GM19025 (cell line): Measurements from ENCODE around the gene PKDREJ.
"Not testable (repeated sequence)": the region's sequence is repeated elsewhere in the genome, so short reads cannot be mapped to it uniquely, and the experiment has no call there.

Source experiments
- ATAC-seq: cut with Tn5 transposase; IDR thresholded peaks from one replicate; pipeline ENCODE4 v1.9.1; 2021; ENCODE audit warnings: mild to moderate bottlenecking, low read depth, moderate library complexity; ENCODE audit not compliant: unreplicated experiment

The PKDREJ gene

DNA sequence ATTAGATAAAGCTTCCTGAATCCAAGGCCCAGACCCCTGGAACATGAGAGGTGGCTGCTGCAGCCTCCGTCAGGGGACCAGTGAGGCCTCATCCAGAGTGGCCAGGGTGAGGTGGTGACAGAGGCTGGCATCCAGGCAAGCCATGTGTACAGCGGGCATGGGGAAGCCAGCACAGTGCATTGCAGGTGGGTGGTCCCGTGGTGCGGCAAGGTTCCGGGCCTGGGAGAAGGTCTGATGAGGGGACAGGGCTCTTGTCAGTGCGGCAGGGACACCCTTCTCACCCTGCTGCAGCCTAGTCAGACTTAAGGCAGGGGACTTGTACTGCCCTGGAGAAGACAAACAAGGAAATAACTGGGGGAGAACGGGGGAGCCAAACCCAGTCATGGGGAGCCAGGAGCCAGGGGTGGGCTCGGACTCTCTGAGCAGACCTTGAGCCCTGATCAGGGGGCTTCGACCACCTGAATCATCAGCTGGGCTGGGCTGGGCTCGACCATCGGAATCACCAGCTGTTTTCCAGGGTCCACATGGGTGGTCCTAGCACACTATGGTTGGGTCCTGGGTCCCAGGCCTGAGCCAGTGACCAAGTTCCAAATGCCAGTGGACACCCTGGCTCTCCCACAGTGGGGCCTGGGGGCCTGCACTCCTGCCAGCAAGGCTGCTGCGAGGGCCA lies 9.8 kb upstream of the PKDREJ start:
- no peak for ATAC-seq

- no peak for ATAC-seq
Observed at GRCh38 chr22:46272196-46272595, 9.1 kb upstream of the PKDREJ start.

DNA sequence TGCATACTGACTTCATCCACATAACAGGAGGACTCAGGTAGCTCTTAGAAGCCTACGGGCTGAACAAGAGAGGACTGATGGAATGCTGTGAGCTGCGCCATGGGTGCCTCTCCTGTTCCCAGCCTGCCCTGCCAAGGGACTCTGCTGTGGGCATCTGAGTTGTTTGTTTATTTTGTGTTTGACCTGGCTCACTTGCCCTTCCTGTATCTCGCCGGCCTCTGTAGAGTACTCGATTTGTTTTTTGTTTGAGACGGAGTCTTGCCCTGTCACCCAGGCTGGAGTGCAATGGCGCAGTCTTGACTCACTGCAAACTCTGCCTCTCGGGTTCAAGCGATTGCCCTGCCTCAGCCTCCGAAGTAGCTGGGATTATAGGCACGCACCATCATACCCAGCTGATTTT lies 6.4 kb upstream of the PKDREJ start:
- ATAC-seq, result no peak

GRCh38 chr22:46267431-46268279 lies 4.5 kb upstream of the PKDREJ start, which contains the start of gene TTC38:
TSS of gene TTC38 (plus strand) at chr22:46268008. CDS start at chr22:46268040, 32 bp downstream.
- peak; percentile 85 for ATAC-seq

- not testable (repeated sequence) for ATAC-seq
Observed at GRCh38 chr22:46265627-46266026, 2.5 kb upstream of the PKDREJ start.

GRCh38 chr22:46264520-46264919 lies 1.4 kb upstream of the PKDREJ start:
- not testable (repeated sequence) for ATAC-seq

GRCh38 chr22:46262449-46263215 lies 511 bp downstream of the PKDREJ start:
- no peak for ATAC-seq

GRCh38 chr22:46260038-46260437 lies 3.1 kb downstream of the PKDREJ start:
- no peak for ATAC-seq

DNA sequence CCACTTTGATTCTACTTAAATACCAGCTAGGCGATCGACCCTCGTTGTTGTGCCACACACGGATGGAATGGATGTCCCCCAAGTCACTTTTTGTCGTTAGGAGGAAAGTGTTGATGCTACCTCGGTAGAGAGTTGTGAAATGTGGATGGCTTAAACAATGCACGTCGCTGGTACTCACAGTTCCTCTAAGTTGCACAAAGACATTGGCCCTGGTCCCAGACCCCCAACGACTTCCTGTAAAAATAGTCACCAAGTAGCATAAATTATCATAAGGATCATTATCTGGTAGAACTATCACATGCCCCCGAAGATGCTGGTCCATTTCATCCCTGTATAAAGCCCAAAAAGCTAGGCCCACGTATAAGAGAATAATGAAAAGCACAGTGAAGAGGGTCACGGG lies 3.8 kb downstream of the PKDREJ start:
- no peak for ATAC-seq

GRCh38 chr22:46256358-46256958 lies 6.7 kb downstream of the PKDREJ start:
- ATAC-seq, result no peak

DNA sequence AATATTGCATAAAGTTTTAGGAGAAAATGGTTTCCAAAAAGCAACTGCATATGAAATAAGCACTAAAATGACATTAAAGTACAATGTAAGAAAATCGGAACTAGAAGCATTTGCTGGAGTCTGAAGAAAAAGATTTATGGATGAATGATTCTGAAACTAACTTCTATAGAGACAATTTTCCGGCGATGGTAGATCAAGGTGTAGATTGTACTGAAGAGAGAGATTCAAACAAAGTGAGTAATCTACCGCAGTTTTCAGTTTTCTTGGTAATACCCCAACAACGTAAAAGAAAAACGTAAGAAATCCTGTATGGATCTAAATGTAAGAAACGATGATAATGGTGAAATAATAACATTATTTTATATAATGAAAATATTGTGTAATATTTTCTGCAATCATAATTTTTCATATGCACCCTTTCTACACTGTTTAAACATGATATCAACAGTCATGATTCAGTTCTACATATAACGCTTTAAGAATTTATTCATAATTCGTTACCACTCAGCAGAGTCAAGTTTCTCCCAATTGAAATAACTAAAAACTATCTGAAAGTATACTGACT lies 11.2 kb downstream of the PKDREJ start:
- ATAC-seq, result no peak

- ATAC-seq, result no peak
Observed at GRCh38 chr22:46251266-46251665, 11.9 kb downstream of the PKDREJ start.

GRCh38 chr22:46250783-46251125 lies 12.4 kb downstream of the PKDREJ start:
- no peak for ATAC-seq

DNA sequence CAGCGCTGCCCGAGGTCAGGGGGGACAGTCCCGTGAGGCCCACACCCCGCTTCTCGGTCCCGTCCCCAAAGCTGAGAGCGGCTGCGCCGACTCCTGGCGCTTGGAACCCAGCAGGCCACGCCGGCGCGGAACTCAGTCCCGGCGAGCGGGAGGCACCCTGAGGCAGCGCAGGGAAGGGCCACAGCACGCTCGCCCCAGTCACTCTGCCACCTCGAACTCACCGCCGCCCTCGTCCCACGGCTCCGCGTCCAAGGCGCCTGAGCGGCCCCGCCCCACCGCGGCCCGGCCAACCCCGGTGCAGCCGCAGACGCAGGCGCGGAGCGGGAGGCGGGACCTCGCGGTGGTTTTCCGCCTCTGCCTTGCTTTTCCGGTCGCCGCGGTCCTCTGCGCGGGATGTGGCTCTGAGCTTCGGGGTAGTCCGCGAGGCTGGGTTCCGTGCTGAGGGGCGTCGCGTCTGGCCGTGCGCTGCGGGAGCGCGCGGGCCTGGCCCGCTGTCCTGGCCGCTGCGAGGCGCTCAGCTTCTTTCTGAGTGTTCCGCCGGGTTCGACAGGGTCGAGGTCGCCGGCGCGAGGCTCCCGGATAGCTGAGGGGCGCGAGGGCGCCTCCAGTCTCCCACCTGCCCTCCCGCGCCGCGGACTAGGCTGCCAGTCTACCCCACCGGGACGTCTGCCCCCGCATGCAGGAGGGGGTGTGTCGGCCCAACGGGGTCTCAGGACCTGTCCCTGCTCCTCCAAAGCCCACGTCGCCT lies 12.9 kb downstream of the PKDREJ start, which contains the start of gene CDPF1:
Gene CDPF1 (minus strand): TSS at position 259 of the 748 bp plus-strand sequence. CDS start 2,009 bp downstream, outside the sequence.
- ATAC-seq, result peak; percentile 87

GRCh38 chr22:46247443-46247975 lies 15.6 kb downstream of the PKDREJ start:
- no peak for ATAC-seq

DNA sequence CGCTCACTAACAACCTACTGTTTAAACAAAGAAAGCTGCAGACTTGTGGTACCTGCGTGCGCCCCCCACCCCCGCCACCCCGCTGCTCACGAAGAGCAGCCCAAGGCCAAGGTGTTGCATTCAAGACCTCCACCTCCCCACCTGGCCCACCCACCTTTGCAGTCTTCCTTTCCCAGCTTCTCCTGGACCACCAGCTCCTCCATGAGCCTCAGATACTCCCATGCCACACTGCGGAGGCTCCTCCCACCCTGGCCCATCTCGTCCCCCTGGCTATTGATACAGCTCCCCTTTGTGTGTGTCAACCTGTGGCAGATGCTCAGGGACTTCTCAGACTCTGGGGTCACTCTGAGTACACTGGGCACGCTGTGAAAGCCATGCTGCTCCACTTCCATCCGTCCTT lies 17.0 kb downstream of the PKDREJ start:
- no peak for ATAC-seq

DNA sequence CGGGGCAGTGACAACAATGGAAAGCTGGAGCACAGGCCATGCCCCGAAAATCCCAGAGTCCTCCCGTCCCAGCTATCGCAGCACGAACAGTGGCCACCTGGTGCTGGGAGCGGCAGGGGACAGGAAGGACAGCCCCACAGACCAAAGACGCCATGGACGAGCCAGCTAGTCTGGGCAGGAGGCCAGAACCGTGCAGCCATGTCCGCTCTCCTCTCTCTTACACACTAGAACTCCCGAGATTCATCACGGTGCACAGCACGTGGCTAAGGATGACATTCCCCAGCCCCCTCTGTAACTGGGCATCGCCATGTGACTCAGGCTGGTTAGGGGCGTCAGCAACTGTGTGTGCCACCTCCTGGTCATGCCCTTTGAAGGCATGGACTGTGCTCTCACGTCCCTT lies 17.6 kb downstream of the PKDREJ start:
- ATAC-seq, result no peak

DNA sequence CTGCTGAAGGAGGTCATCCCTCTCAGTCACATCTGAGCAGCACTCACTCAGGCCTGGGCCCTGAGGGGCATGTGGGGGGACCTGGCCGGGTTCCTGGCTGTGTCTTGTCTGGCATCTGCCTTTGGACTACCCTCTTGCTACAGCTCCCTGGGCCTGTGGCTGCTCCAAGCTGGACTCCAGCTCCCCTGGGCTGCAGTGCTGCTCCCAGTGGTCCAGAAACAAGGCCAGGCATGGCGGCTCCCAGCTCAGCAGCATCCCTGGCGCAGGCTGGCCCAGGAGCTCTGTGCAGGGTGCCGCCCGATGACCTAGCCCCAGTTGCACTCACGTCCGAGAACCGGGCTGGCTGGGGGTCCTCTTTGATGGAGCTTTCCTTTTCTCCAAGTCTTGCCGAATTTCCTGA lies 18.4 kb downstream of the PKDREJ start:
- ATAC-seq, result no peak

GRCh38 chr22:46242076-46242475 lies 21.1 kb downstream of the PKDREJ start:
- ATAC-seq, result no peak
